Activated CD4-positive, alpha-beta T cell treated with anti-CD3 and anti-CD28 coated beads, Interleukin-2, amount 10 ng/mL, durations not matched to agents 7 days and 5 days (primary cell): ENCODE results near the gene HDAC2. TPM values are rescaled to one million over a fixed set of nuclear protein-coding genes. Genes with fewer than 3 reads are reported as not detected.
"Not testable (repeated sequence)": the region's sequence is repeated elsewhere in the genome, so short reads cannot be mapped to it uniquely, and the experiment has no call there.

Experiments
- CTCF ChIA-PET: fragments of 350-600 bp; sonication (Branson Sonifier 250); formaldehyde crosslinking; loops from one replicate; lab custom pipeline; 2021; ENCODE audit warnings: antibody characterized with exemption; lab: Charles Lee
- POLR2A ChIA-PET: fragments of 350-600 bp; sonication (Branson Sonifier 250); formaldehyde crosslinking; loops from one replicate; lab custom pipeline; 2021; ENCODE audit warnings: antibody characterized with exemption; lab: Charles Lee
- DNase-seq: peaks from one replicate; pipeline ENCODE4 v3.0.0-alpha.2; 2020
- H3K27ac Mint-ChIP-seq: one replicate; pipeline ENCODE4 v1.8.0; 2021; ENCODE audit warnings: mild to moderate bottlenecking, moderate library complexity, mixed read lengths
- H3K27me3 Mint-ChIP-seq: one replicate; pipeline ENCODE4 v1.8.0; 2021; ENCODE audit warnings: mixed read lengths
- H3K36me3 Mint-ChIP-seq: one replicate; pipeline ENCODE4 v1.8.0; 2021; ENCODE audit warnings: low read depth, mixed read lengths
- H3K4me1 Mint-ChIP-seq: one replicate; pipeline ENCODE4 v1.8.0; 2021; ENCODE audit warnings: mixed read lengths
- H3K4me3 Mint-ChIP-seq: one replicate; pipeline ENCODE4 v1.8.0; 2021; ENCODE audit warnings: mild to moderate bottlenecking, moderate library complexity, mixed read lengths
- H3K9me3 Mint-ChIP-seq: one replicate; pipeline ENCODE4 v1.8.0; 2021; ENCODE audit warnings: mixed read lengths
- total RNA-seq, 2 experiments: library from RNA; stranded (reverse); gene quantifications; one replicate each; pipeline ENCODE4 v1.2.3, GENCODE V29; 2021

HDAC2 gene
- 10 to 100 TPM; 63.8 to 64.4 TPM for total RNA-seq

DNA sequence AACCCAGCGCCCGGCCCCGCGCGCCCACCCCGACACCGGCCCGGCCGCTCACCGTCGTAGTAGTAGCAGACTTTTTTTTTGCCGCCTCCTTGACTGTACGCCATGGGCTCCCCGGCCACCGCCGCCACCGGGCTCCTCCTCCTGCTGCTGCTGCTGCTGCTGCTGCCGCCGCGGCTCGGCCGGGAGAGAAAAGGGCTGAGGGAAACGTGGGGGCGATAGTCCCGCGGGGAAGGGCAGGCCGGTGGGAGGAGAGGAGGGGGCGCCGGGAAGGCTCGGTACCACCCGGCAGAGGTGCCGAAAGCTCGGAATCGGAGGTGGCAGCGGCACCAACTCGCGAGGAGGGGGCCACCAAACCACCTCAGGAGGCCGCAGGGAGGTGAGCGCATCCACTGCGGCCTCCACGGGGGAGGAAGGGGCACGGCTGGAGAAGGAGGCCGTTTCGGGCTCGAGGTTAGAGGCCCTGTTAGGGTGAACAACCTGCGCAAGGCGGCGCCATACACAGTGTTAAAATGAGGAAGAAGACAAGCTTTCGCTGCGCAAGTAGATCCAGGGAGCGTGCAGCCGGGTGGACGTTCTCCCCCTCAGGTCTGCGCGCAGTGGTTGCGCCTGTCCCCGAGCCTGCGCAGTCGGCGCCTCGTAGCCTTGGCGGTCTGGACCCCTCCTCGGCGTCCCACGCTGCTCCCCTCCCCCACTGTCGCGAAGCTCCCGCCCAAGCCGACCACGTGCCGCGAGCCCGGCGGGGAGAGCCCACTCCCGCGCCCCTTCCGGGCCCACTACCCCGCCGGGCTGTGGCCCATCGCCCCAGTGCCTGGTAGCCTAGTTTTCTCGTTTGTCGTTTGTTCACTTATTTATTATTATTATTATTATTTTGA lies at the start of gene HDAC2:
Gene HDAC2, minus strand, starts transcription at position 344 of the 872 bp plus-strand sequence. Its CDS starts 240 bp downstream, at position 104.
- ChIA-PET POLR2A (no interaction called here), CTCF (interaction anchor here (0.9 to 1.0 kb wide), 2 partner anchors 9 to 10 kb away, joined by 3 read pairs; no protein-coding TSS in a partner anchor)
- DNase-seq: peak; percentile 85
- peak within 1 kb of the TSS; percentile 86 for H3K4me3 Mint-ChIP-seq
- no peaks in the 10 kb centered on the region for H3K27me3 Mint-ChIP-seq
- no peaks in the 10 kb centered on the region for H3K9me3 Mint-ChIP-seq
- H3K4me1 Mint-ChIP-seq: peaks cover 24% of the 10 kb centered on the region
- peak within 1 kb of the TSS; percentile 99 for H3K27ac Mint-ChIP-seq
- peaks cover 2% of the 10 kb centered on the region for H3K36me3 Mint-ChIP-seq

DNA sequence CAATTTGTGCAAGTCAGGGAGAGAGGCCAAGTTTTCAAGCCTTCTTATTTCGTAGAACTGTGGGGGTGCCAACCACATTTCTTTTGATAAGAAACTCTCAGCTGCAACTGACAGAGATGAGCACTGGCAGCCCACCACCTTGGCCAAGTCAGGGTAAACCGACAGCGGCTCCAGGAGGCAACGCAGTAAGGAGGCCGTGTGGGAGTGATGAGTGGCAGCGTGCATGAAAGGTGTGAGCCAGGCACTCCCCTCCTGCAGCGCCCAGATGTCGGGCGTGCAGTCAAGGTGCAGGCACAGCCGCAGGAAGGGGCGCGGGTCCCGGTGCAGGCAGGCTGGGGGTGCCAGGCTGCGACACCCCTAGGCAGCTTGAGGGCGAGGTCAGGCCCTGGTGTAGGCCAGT lies 49.2 kb upstream of the HDAC2 start:
- Mint-ChIP-seq H3K4me1 (no peaks in the 10 kb centered on the region), H3K4me3 (no peak overlapping the region), H3K27me3 (peaks cover 8% of the 10 kb centered on the region), H3K36me3 (no peaks in the 10 kb centered on the region), H3K27ac (no peak overlapping the region), H3K9me3 (no peaks in the 10 kb centered on the region)
- ChIA-PET CTCF (interaction anchor here (0.6 kb wide), 1 partner anchor 36 kb away, joined by 3 read pairs; no protein-coding TSS in a partner anchor), POLR2A (no interaction called here)
- DNase-seq: no peak

GRCh38 chr6:114017146-114017545 lies 46.2 kb upstream of the HDAC2 start:
- H3K4me1 Mint-ChIP-seq, H3K9me3 Mint-ChIP-seq, H3K4me3 Mint-ChIP-seq, DNase-seq, CTCF ChIA-PET, H3K27me3 Mint-ChIP-seq, H3K27ac Mint-ChIP-seq, POLR2A ChIA-PET, H3K36me3 Mint-ChIP-seq: not testable (repeated sequence)

GRCh38 chr6:114014106-114014505 lies 43.2 kb upstream of the HDAC2 start:
- CTCF ChIA-PET, H3K27me3 Mint-ChIP-seq, H3K9me3 Mint-ChIP-seq, DNase-seq, H3K27ac Mint-ChIP-seq, POLR2A ChIA-PET, H3K4me3 Mint-ChIP-seq, H3K36me3 Mint-ChIP-seq: not testable (repeated sequence)
- peaks cover 13% of the 10 kb centered on the region for H3K4me1 Mint-ChIP-seq

GRCh38 chr6:114011486-114011885 lies 40.5 kb upstream of the HDAC2 start:
- H3K36me3 Mint-ChIP-seq, POLR2A ChIA-PET, H3K27me3 Mint-ChIP-seq, CTCF ChIA-PET, H3K9me3 Mint-ChIP-seq, H3K4me3 Mint-ChIP-seq: not testable (repeated sequence)
- H3K4me1 Mint-ChIP-seq: peaks cover 30% of the 10 kb centered on the region
- peak; percentile 10 for DNase-seq
- peak overlapping the region; percentile 82 for H3K27ac Mint-ChIP-seq

GRCh38 chr6:114010540-114010939 lies 39.6 kb upstream of the HDAC2 start:
- H3K27me3 Mint-ChIP-seq: peaks cover 9% of the 10 kb centered on the region
- no peak overlapping the region for H3K27ac Mint-ChIP-seq
- H3K4me1 Mint-ChIP-seq: peaks cover 30% of the 10 kb centered on the region
- no peak overlapping the region for H3K4me3 Mint-ChIP-seq
- no peak for DNase-seq
- ChIA-PET POLR2A (no interaction called here), CTCF (no interaction called here)
- H3K9me3 Mint-ChIP-seq: no peaks in the 10 kb centered on the region
- H3K36me3 Mint-ChIP-seq: no peaks in the 10 kb centered on the region

DNA sequence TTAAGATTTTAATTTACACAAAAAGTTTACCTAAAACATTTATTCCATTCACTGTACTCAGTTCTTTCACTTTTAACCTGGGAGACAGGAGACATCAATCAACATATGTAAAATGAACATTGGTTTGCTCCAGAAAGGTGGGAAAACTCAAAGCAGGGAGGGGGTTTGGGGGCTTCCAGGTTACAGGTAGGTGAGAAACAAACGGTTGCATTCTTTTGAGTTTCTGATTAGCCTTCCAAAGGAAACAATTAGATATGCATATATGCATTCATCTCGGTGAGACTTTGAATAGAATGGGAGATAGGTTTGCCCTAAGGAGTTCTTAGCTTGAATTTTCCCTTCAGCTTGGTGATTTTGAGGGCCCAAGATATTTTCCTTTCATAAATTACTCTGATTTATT lies 38.2 kb upstream of the HDAC2 start:
- CTCF ChIA-PET: interaction anchor here (0.8 kb wide), 1 partner anchor 7 kb away, joined by 3 read pairs; no protein-coding TSS in a partner anchor
- no peak for DNase-seq
- POLR2A ChIA-PET: no interaction called here
- Mint-ChIP-seq H3K27ac (no peak overlapping the region), H3K4me1 (peaks cover 30% of the 10 kb centered on the region), H3K36me3 (no peaks in the 10 kb centered on the region), H3K27me3 (peaks cover 14% of the 10 kb centered on the region), H3K9me3 (no peaks in the 10 kb centered on the region), H3K4me3 (no peak overlapping the region)

- DNase-seq: no peak
- Mint-ChIP-seq H3K27ac (no peak overlapping the region), H3K27me3 (peaks cover 17% of the 10 kb centered on the region), H3K4me1 (peaks cover 30% of the 10 kb centered on the region), H3K9me3 (no peaks in the 10 kb centered on the region), H3K36me3 (no peaks in the 10 kb centered on the region), H3K4me3 (no peak overlapping the region)
- POLR2A ChIA-PET: no interaction called here
- CTCF ChIA-PET: no interaction called here
Measured at GRCh38 chr6:114008331-114008730, 37.4 kb upstream of the HDAC2 start.

- no peak overlapping the region for H3K4me3 Mint-ChIP-seq
- peaks cover 30% of the 10 kb centered on the region for H3K4me1 Mint-ChIP-seq
- H3K9me3 Mint-ChIP-seq: no peaks in the 10 kb centered on the region
- ChIA-PET POLR2A (interaction anchor here (0.6 kb wide), 1 partner anchor 118 kb away, joined by 3 read pairs; no protein-coding TSS in a partner anchor), CTCF (no interaction called here)
- no peaks in the 10 kb centered on the region for H3K36me3 Mint-ChIP-seq
- peaks cover 17% of the 10 kb centered on the region for H3K27me3 Mint-ChIP-seq
- H3K27ac Mint-ChIP-seq: peak overlapping the region; percentile 6
- DNase-seq: peak; percentile 62
Measured at GRCh38 chr6:114007516-114007915, 36.6 kb upstream of the HDAC2 start.

- H3K4me3 Mint-ChIP-seq: no peak overlapping the region
- H3K36me3 Mint-ChIP-seq: no peaks in the 10 kb centered on the region
- H3K4me1 Mint-ChIP-seq: no peaks in the 10 kb centered on the region
- CTCF ChIA-PET: no interaction called here
- peaks cover 34% of the 10 kb centered on the region for H3K27me3 Mint-ChIP-seq
- H3K27ac Mint-ChIP-seq: no peak overlapping the region
- no peak for DNase-seq
- H3K9me3 Mint-ChIP-seq: no peaks in the 10 kb centered on the region
- POLR2A ChIA-PET: no interaction called here
Measured at GRCh38 chr6:114001354-114001753, 30.4 kb upstream of the HDAC2 start.

- ChIA-PET CTCF (no interaction called here), POLR2A (no interaction called here)
- peaks cover 34% of the 10 kb centered on the region for H3K27me3 Mint-ChIP-seq
- H3K4me3 Mint-ChIP-seq: no peak overlapping the region
- no peaks in the 10 kb centered on the region for H3K36me3 Mint-ChIP-seq
- no peak overlapping the region for H3K27ac Mint-ChIP-seq
- DNase-seq: no peak
- H3K4me1 Mint-ChIP-seq: no peaks in the 10 kb centered on the region
- no peaks in the 10 kb centered on the region for H3K9me3 Mint-ChIP-seq
Measured at GRCh38 chr6:114000069-114000468, 29.1 kb upstream of the HDAC2 start.

DNA sequence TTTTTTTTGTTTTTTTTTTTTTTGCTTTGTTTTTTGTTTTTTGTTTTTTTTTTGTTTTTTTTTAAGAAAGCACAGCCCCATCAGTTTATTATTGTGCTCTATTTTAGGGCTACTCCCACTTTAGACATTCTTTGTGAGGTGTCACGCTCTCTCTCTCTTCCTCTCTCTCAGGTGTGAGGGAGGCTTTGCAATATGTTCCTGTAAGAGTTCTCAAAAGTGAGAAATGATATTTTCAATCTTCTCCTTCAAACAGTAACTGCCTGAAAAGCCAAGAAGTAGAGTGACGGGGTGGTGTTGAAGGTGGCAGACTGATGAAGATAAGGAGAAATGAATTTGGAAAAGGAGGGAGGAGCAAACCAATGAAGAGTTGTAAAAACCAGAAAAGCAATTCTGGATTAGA lies 28.3 kb upstream of the HDAC2 start:
- H3K27ac Mint-ChIP-seq: no peak overlapping the region
- no peak overlapping the region for H3K4me3 Mint-ChIP-seq
- no peak for DNase-seq
- H3K9me3 Mint-ChIP-seq: no peaks in the 10 kb centered on the region
- ChIA-PET CTCF (no interaction called here), POLR2A (no interaction called here)
- H3K4me1 Mint-ChIP-seq: no peaks in the 10 kb centered on the region
- H3K27me3 Mint-ChIP-seq: peaks cover 32% of the 10 kb centered on the region
- H3K36me3 Mint-ChIP-seq: no peaks in the 10 kb centered on the region

- Mint-ChIP-seq H3K4me3 (no peak overlapping the region), H3K9me3 (no peaks in the 10 kb centered on the region), H3K4me1 (no peaks in the 10 kb centered on the region), H3K27ac (no peak overlapping the region), H3K36me3 (no peaks in the 10 kb centered on the region), H3K27me3 (peaks cover 32% of the 10 kb centered on the region)
- DNase-seq: no peak
- CTCF ChIA-PET: no interaction called here
- POLR2A ChIA-PET: no interaction called here
Measured at GRCh38 chr6:113998811-113999210, 27.9 kb upstream of the HDAC2 start.
